A673 (cell line): ENCODE results near the gene TOR1A. TPM values are rescaled to one million over a fixed set of nuclear protein-coding genes. Genes with fewer than 3 reads are reported as not detected.

Experiments
- BruUV-seq: library from RNA; stranded (reverse); fragments of 400-500 nt; replicated peaks from 2 replicates; lab custom pipeline; 2021; lab: Mats Ljungman, UMichigan
- CTCF ChIA-PET: fragments of 300-600 bp; sonication (Branson Sonifier 250); formaldehyde crosslinking; loops from one replicate; lab custom pipeline; 2022; ENCODE audit warnings: antibody characterized with exemption; lab: Charles Lee
- POLR2A ChIA-PET: fragments of 300-600 bp; sonication (Branson Sonifier 250); formaldehyde crosslinking; loops from one replicate; lab custom pipeline; 2022; ENCODE audit warnings: antibody characterized with exemption; ENCODE audit not compliant: low non-redundant PET; lab: Charles Lee
- DNase-seq: peaks from one replicate; pipeline ENCODE4 v3.0.0-alpha.2; 2015; ENCODE audit warnings: low spot score
- H3K27ac ChIP-seq: fragments of 200-600 bp; sonication (generic); 2 replicates; pipeline ENCODE4 v1.5.1; 2016; ENCODE audit warnings: mixed run types, low read depth, mild to moderate bottlenecking, mixed read lengths, antibody characterized with exemption, low read length; ENCODE audit not compliant: poor library complexity, severe bottlenecking
- H3K27me3 ChIP-seq: fragments of 200-600 bp; sonication (generic); replicated peaks from 2 replicates; pipeline ENCODE4 v1.6.1; 2017; ENCODE audit warnings: mixed run types, low read depth, mild to moderate bottlenecking, mixed read lengths, antibody characterized with exemption, low read length; ENCODE audit not compliant: insufficient read depth, poor library complexity
- H3K36me3 ChIP-seq: fragments of 200-600 bp; sonication (generic); 2 replicates; pipeline ENCODE4 v1.6.1; 2016; ENCODE audit warnings: mixed run types, mild to moderate bottlenecking, mixed read lengths, antibody characterized with exemption, low read length; ENCODE audit not compliant: insufficient read depth, poor library complexity, severe bottlenecking
- H3K4me1 ChIP-seq: fragments of 200-600 bp; sonication (generic); 2 replicates; pipeline ENCODE4 v1.6.1; 2017; ENCODE audit warnings: mixed run types, mild to moderate bottlenecking, mixed read lengths, antibody characterized with exemption, low read length; ENCODE audit not compliant: insufficient read depth, poor library complexity, severe bottlenecking
- H3K4me3 ChIP-seq: fragments of 200-600 bp; sonication (generic); 2 replicates; pipeline ENCODE4 v1.5.1; 2016; ENCODE audit warnings: low read depth, mixed run types, mild to moderate bottlenecking, mixed read lengths, low read length; ENCODE audit not compliant: poor library complexity, severe bottlenecking
- H3K9me3 ChIP-seq: fragments of 200-600 bp; sonication (generic); 2 replicates; pipeline ENCODE4 v1.6.1; 2016; ENCODE audit warnings: mixed run types, low read depth, mild to moderate bottlenecking, mixed read lengths, antibody characterized with exemption, low read length; ENCODE audit not compliant: poor library complexity, severe bottlenecking
- CTCF ChIP-seq: fragments of 300-800, 200-600 bp; sonication (generic); conservative IDR thresholded peaks from 2 replicates; pipeline ENCODE4 v1.5.1; 2017; ENCODE audit warnings: low read depth, mild to moderate bottlenecking, antibody characterized with exemption, low read length, moderate library complexity, mixed read lengths
- EZH2 ChIP-seq: fragments of 200-600 bp; sonication (generic); IDR thresholded peaks from 2 replicates; pipeline ENCODE4 v1.6.1; 2017; ENCODE audit warnings: borderline replicate concordance, low read depth, mild to moderate bottlenecking, mixed read lengths, antibody characterized with exemption, low read length; ENCODE audit not compliant: poor library complexity, severe bottlenecking
- intact Hi-C: fragments of 100-400 bp; cut with micrococcal nuclease; formaldehyde crosslinking; loops from one replicate; pipeline ENCODE4 v1.10.0; 2022; ENCODE audit not compliant: unreplicated experiment
- total RNA-seq: library from RNA; stranded (reverse); gene quantifications from 2 replicates; pipeline ENCODE4 v1.2.3, GENCODE V29; 2021

TOR1A gene
- total RNA-seq, 1 experiment from 2014 or later, result 46.3 TPM

- BruUV-seq, result no TSS peak
- Histone ChIP-seq H3K4me3 (peak overlapping the region; percentile 70), H3K36me3 (peaks cover 27% of the 10 kb centered on the region), H3K4me1 (peaks cover 9% of the 10 kb centered on the region), H3K9me3 (no peaks in the 10 kb centered on the region), H3K27me3 (no peaks in the 10 kb centered on the region), H3K27ac (peak overlapping the region; percentile 61)
- TF ChIP-seq CTCF (no peak), EZH2 (no peak)
- intact Hi-C loops, result no loop called here
- DNase-seq, result no peak
- CTCF ChIA-PET, result no interaction called here
- POLR2A ChIA-PET, result no interaction called here
Observed at GRCh38 chr9:129834489-129835127, 10.7 kb upstream of the TOR1A start.

GRCh38 chr9:129832982-129833381 lies 9.0 kb upstream of the TOR1A start:
- peaks cover 33% of the 10 kb centered on the region for H3K36me3 ChIP-seq
- BruUV-seq, result no TSS peak
- no peaks in the 10 kb centered on the region for H3K9me3 ChIP-seq
- H3K4me1 ChIP-seq, result peaks cover 9% of the 10 kb centered on the region
- H3K27me3 ChIP-seq, result no peaks in the 10 kb centered on the region
- DNase-seq, result no peak
- TF ChIP-seq CTCF, result no peak
- no peak for TF ChIP-seq EZH2
- POLR2A ChIA-PET, result no interaction called here
- intact Hi-C loops, result no loop called here
- CTCF ChIA-PET, result no interaction called here
- H3K4me3 ChIP-seq, result no peak overlapping the region
- no peak overlapping the region for H3K27ac ChIP-seq

GRCh38 chr9:129828969-129829368 lies 5.0 kb upstream of the TOR1A start:
- TF ChIP-seq EZH2 (no peak), CTCF (no peak)
- peaks cover 33% of the 10 kb centered on the region for H3K36me3 ChIP-seq
- no peaks in the 10 kb centered on the region for H3K9me3 ChIP-seq
- no peak for DNase-seq
- ChIA-PET POLR2A (no interaction called here), CTCF (no interaction called here)
- no TSS peak for BruUV-seq
- H3K4me1 ChIP-seq, result peaks cover 2% of the 10 kb centered on the region
- no peak overlapping the region for H3K27ac ChIP-seq
- H3K27me3 ChIP-seq, result no peaks in the 10 kb centered on the region
- intact Hi-C loops, result no loop called here
- no peak overlapping the region for H3K4me3 ChIP-seq
